Central memory CD8-positive, alpha-beta T cell (primary cell): ENCODE data around the gene SECISBP2L.
A peak's percentile ranks its signal among the peaks of the same experiment; 100 is the strongest.
"Not testable (repeated sequence)": the region's sequence is repeated elsewhere in the genome, so short reads cannot be mapped to it uniquely, and the experiment has no call there.

Experiments used
- ATAC-seq: fragments of 150-1000 bp; cut with Tn5 transposase; replicated peaks from 2 replicates; pipeline ENCODE4 v1.10.0; 2022; ENCODE audit warnings: mild to moderate bottlenecking, moderate FRiP score, moderate number of reproducible peaks; ENCODE audit not compliant: poor library complexity, severe bottlenecking; ENCODE audit errors: extremely low read depth
- DNase-seq, 2 donors: peaks; one replicate each; pipeline ENCODE4 v3.0.0; 2021; ENCODE audit warnings: low spot score in 2 of 2
- H3K27ac Mint-ChIP-seq: one replicate; pipeline ENCODE4 v1.8.0; 2022; ENCODE audit warnings: low read depth, mild to moderate bottlenecking, moderate library complexity, mixed read lengths
- H3K27me3 Mint-ChIP-seq: one replicate; pipeline ENCODE4 v1.8.0; 2022; ENCODE audit warnings: mixed read lengths
- H3K36me3 Mint-ChIP-seq: one replicate; pipeline ENCODE4 v1.8.0; 2022; ENCODE audit warnings: mild to moderate bottlenecking, moderate library complexity, mixed read lengths; ENCODE audit not compliant: insufficient read depth
- H3K4me1 Mint-ChIP-seq: one replicate; pipeline ENCODE4 v1.8.0; 2022; ENCODE audit warnings: mixed read lengths
- H3K4me3 Mint-ChIP-seq: one replicate; pipeline ENCODE4 v1.8.0; 2022; ENCODE audit warnings: mild to moderate bottlenecking, moderate library complexity, mixed read lengths
- H3K9me3 Mint-ChIP-seq: one replicate; pipeline ENCODE4 v1.8.0; 2022; ENCODE audit warnings: mixed read lengths

The SECISBP2L gene

GRCh38 chr15:49046220-49047102, at the start of gene SECISBP2L:
SECISBP2L (minus strand) TSS chr15:49046446; CDS start chr15:49046299, 147 bp downstream.
- Mint-ChIP-seq H3K4me1 (peaks cover 35% of the 10 kb centered on the region), H3K4me3 (peak within 1 kb of the TSS; percentile 98), H3K27me3 (no peaks in the 10 kb centered on the region), H3K9me3 (no peaks in the 10 kb centered on the region), H3K27ac (peak within 1 kb of the TSS; percentile 98), H3K36me3 (peaks cover 13% of the 10 kb centered on the region)
- DNase-seq (peak; percentile 81 to 83), ATAC-seq (peak; percentile 92)

DNA sequence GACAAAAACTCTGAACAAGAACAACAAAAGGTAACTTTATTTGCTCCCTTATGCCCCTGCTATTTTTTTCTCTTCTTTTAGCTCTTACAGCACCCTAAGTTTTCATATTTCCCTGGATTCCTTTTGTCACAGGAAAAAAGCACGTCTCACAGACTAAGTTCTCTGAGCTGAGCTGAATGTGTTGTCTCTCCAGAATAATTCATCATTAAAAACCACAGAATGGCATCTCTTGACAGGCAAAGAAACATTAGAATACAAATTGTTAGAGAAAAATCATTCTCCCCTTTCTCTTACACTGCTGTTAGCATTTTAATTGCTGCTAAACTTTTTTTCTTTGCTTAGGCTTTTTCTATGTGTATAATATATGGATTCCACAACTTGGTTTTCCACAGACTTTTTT, 48.7 kb upstream of the SECISBP2L start:
- no peaks in the 10 kb centered on the region for H3K36me3 Mint-ChIP-seq
- no peaks in the 10 kb centered on the region for H3K9me3 Mint-ChIP-seq
- ATAC-seq = no peak
- no peak for DNase-seq
- no peak overlapping the region for H3K4me3 Mint-ChIP-seq
- H3K27me3 Mint-ChIP-seq = no peaks in the 10 kb centered on the region
- no peaks in the 10 kb centered on the region for H3K4me1 Mint-ChIP-seq
- no peak overlapping the region for H3K27ac Mint-ChIP-seq

GRCh38 chr15:49093252-49094105, 47.2 kb upstream of the SECISBP2L start:
- no peaks in the 10 kb centered on the region for H3K36me3 Mint-ChIP-seq
- no peaks in the 10 kb centered on the region for H3K4me1 Mint-ChIP-seq
- no peak overlapping the region for H3K4me3 Mint-ChIP-seq
- ATAC-seq (no peak), DNase-seq (no peak)
- no peaks in the 10 kb centered on the region for H3K9me3 Mint-ChIP-seq
- no peak overlapping the region for H3K27ac Mint-ChIP-seq
- no peaks in the 10 kb centered on the region for H3K27me3 Mint-ChIP-seq

DNA sequence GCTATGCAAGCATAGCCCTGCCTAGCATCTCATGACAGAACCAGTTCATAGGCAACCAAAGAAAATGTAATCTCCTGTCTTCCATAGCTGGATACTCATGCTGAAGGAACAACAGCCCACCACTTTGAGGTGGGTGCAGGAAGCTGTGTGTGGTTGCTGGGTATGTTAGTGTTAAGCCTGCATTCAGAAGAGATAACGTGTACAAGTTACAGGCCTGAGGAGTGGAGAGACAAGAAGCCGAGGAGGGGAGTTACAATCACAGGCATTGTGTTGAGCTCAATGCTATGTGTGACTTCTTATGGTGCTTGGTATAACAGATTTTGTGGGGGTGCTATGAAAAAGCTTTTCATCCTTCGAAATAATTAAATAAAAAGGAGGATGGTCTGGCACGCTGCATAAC, 42.8 kb upstream of the SECISBP2L start:
- Mint-ChIP-seq H3K4me1 (no peaks in the 10 kb centered on the region), H3K36me3 (no peaks in the 10 kb centered on the region), H3K4me3 (no peak overlapping the region), H3K9me3 (no peaks in the 10 kb centered on the region), H3K27me3 (no peaks in the 10 kb centered on the region), H3K27ac (no peak overlapping the region)
- no peak for DNase-seq
- no peak for ATAC-seq

GRCh38 chr15:49085696-49086459, 39.6 kb upstream of the SECISBP2L start:
- no peaks in the 10 kb centered on the region for H3K9me3 Mint-ChIP-seq
- DNase-seq = no peak
- H3K27ac Mint-ChIP-seq = no peak overlapping the region
- H3K4me1 Mint-ChIP-seq = no peaks in the 10 kb centered on the region
- peaks cover under 1% of the 10 kb centered on the region for H3K27me3 Mint-ChIP-seq
- no peak overlapping the region for H3K4me3 Mint-ChIP-seq
- no peaks in the 10 kb centered on the region for H3K36me3 Mint-ChIP-seq
- no peak for ATAC-seq

DNA sequence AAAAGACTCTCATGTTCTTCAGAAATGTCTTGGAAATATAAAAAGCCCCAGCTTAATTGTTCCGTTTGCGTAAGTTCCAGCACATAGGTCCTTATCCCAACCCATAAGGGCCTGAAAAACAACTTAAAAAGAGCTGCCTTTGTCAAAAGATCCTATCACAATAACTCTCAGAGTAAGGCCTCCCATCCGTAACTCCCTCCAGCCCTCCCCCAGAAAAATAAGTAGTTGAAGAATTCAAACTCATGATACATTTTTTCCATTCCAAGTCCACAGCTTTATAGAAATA, 38.0 kb upstream of the SECISBP2L start:
- ATAC-seq (no peak), DNase-seq (no peak)
- Mint-ChIP-seq H3K4me3 (no peak overlapping the region), H3K27ac (no peak overlapping the region), H3K4me1 (no peaks in the 10 kb centered on the region), H3K36me3 (no peaks in the 10 kb centered on the region), H3K9me3 (no peaks in the 10 kb centered on the region), H3K27me3 (peaks cover 10% of the 10 kb centered on the region)

DNA sequence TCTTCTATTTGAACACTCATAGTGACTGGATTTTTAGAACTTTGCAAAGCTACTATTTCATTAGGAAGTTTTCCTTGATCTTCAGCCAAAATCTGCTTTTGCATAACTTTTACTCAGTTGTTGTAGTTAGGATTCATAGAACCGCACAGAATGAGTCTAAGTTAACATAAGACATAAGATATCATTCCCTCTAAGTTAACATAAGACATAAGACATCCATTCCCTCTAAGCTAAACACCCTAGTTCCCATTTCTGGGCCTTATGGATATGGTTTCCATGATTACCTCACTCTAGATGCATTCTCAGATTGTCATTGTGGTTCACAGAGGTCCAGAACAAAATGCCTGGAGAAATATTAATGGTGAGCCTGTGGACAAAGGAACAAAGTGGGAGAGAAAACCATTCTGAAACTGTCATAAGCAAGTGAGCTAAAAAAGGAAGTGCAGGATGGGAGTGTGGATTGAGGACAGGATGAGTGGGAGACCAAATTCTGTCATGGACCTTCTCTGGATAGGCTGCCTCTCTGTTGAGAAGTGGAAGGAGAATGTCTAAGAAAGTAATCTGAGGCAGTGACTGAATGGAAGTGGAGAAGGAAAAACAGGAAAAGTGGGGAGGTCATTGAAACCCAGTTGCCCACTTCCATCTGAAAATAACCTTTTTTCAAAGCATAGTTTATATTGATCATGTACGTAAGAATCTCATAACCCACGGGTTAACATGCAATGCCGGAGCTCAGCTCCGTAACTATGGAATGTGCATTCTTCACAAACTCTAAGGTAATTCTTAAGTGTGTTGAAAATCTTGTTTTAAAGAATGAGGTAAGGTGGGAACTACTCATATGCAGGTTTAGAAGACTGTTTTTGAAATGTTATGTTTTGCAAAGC, 37.4 kb upstream of the SECISBP2L start:
- H3K27ac Mint-ChIP-seq = no peak overlapping the region
- no peak overlapping the region for H3K4me3 Mint-ChIP-seq
- H3K27me3 Mint-ChIP-seq = peaks cover 13% of the 10 kb centered on the region
- no peaks in the 10 kb centered on the region for H3K4me1 Mint-ChIP-seq
- no peaks in the 10 kb centered on the region for H3K9me3 Mint-ChIP-seq
- ATAC-seq = no peak
- no peak for DNase-seq
- no peaks in the 10 kb centered on the region for H3K36me3 Mint-ChIP-seq

DNA sequence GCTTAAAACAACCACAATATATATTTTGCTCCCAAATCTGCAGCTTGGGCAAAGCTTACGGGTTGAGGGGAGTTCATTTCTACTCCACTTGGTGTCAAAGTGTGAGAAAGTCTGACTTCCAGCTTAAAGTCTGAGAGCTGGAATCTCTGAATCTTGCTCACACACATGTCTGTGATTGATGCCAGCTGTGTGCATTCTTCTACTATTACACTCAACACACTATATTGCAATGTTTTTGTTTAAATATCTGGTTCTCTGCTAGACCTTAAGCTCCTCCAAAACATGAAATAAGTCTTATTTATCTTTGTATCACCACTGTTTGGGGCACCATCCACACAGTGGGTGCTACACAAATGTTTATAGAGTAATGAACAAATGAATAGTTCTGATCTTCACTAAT, 36.7 kb upstream of the SECISBP2L start:
- no peak for DNase-seq
- Mint-ChIP-seq H3K27ac (no peak overlapping the region), H3K4me1 (no peaks in the 10 kb centered on the region), H3K27me3 (peaks cover 20% of the 10 kb centered on the region), H3K9me3 (no peaks in the 10 kb centered on the region), H3K36me3 (no peaks in the 10 kb centered on the region), H3K4me3 (no peak overlapping the region)
- no peak for ATAC-seq

GRCh38 chr15:49079340-49080039, 33.2 kb upstream of the SECISBP2L start:
- H3K4me3 Mint-ChIP-seq = no peak overlapping the region
- no peaks in the 10 kb centered on the region for H3K4me1 Mint-ChIP-seq
- ATAC-seq = no peak
- no peak overlapping the region for H3K27ac Mint-ChIP-seq
- H3K36me3 Mint-ChIP-seq = no peaks in the 10 kb centered on the region
- peaks cover 28% of the 10 kb centered on the region for H3K27me3 Mint-ChIP-seq
- no peak for DNase-seq
- H3K9me3 Mint-ChIP-seq = no peaks in the 10 kb centered on the region

- Mint-ChIP-seq H3K9me3 (no peaks in the 10 kb centered on the region), H3K4me1 (no peaks in the 10 kb centered on the region), H3K4me3 (no peak overlapping the region), H3K27me3 (peaks cover 56% of the 10 kb centered on the region), H3K27ac (no peak overlapping the region), H3K36me3 (no peaks in the 10 kb centered on the region)
- no peak for DNase-seq
- no peak for ATAC-seq
Observed at GRCh38 chr15:49075881-49076280, 29.6 kb upstream of the SECISBP2L start.

GRCh38 chr15:49074589-49075287, 28.5 kb upstream of the SECISBP2L start:
- H3K27ac Mint-ChIP-seq, ATAC-seq, DNase-seq, H3K9me3 Mint-ChIP-seq, H3K36me3 Mint-ChIP-seq, H3K4me3 Mint-ChIP-seq, H3K4me1 Mint-ChIP-seq: not testable (repeated sequence)
- H3K27me3 Mint-ChIP-seq = peaks cover 58% of the 10 kb centered on the region
